Stimulated activated CD4-positive, alpha-beta T cell treated with anti-CD3 and anti-CD28 coated beads, Interleukin-2, amount 100 ng/mL, for 4 hours (primary cell): Measurements from ENCODE around the gene CTRB1.
"Not testable (repeated sequence)": the region's sequence is repeated elsewhere in the genome, so short reads cannot be mapped to it uniquely, and the experiment has no call there.

Experiments used
- DNase-seq: peaks from one replicate; pipeline ENCODE4 v3.0.0-alpha.2; 2020; ENCODE audit warnings: low read depth

Gene CTRB1

DNA sequence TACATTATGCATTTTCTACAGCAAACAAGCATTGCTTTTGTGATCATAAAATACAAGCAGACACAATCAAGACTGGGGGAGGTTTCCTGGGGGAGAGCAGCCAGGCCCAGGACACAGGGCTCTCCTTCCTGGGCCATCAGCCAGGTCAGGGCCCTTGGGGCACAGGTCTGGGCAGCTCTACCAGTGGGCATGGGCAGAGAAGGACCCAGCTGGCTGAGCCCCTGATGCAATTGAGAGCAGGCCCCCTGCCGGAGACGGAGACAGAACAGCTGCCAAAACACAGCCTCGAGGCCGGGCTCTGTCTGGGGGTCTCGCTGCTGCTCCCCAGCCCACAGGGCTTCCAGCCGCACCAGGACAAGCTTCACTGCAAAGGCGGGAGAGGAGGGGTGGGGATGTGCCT lies 21.8 kb downstream of the CTRB1 start:
- DNase-seq: not testable (repeated sequence)

DNA sequence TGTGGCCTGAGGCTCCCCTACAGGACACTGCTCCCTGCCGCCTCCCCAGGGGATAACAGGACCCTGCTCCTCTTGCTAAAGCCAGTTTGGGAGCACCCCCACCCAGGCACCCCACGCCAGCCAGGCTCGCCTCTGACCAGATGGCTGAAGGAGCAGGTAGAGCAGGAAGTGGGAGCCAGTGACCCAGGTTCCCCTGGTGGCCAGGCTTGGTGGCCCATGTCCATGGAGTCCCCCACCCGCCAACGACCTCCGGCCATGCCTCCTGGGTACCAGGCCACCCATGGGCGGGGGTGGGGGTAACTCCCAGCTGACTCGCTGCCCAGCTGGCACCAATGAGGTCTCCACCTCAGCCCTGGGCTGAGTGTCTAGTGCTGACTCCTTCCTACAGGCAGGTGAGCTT lies 22.6 kb downstream of the CTRB1 start:
- no peak for DNase-seq

DNA sequence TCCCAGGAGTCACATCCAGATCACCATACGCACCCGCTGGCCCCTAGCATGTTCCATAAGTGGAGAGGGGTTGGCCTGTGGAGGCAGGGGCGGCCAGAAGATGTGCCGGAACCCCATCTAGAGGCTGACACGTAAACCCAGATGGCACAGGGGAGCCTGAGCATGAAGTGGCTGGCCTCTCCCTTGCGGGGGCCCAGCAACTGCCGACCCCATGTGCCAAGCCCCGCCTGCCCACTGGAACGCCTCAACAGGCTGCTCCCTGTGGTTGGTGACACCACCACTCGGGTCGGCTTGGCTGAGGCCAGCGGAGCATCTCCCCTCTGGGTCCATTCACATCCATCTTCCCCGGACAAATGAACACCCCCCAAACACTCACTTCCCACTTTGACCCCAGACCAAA lies 23.2 kb downstream of the CTRB1 start:
- no peak for DNase-seq

DNA sequence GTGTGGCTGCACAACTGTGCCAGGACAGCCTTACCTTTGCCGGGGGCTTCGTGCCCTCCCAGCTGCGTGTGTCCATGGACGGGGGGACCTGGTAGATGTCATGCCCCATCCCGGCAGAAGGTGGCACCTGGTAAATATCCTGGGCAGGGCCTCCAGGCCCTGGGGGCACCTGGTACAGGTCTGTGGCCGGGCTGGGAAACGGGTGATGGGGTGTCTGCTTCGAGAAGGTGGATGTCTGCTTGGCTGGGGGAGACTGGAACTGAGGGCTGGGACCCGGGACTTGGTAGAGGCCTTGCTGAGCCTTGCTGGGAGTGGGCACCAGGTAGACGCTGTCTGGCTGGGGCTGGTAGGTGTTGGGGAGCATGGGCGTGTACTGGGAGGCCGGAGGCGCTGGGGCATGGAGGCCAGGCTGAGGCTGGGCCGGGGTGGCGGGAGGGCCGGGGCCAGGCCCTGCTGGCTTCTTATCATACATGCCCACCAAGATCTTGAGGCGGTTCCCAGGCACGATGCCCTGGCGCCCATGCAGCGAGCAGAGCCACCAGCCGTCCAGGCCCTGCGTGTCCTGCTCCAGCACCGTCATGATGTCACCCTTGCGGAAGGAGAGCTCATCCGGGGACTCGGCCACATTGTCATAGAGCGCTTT lies 23.8 kb downstream of the CTRB1 start:
- not testable (repeated sequence) for DNase-seq

DNA sequence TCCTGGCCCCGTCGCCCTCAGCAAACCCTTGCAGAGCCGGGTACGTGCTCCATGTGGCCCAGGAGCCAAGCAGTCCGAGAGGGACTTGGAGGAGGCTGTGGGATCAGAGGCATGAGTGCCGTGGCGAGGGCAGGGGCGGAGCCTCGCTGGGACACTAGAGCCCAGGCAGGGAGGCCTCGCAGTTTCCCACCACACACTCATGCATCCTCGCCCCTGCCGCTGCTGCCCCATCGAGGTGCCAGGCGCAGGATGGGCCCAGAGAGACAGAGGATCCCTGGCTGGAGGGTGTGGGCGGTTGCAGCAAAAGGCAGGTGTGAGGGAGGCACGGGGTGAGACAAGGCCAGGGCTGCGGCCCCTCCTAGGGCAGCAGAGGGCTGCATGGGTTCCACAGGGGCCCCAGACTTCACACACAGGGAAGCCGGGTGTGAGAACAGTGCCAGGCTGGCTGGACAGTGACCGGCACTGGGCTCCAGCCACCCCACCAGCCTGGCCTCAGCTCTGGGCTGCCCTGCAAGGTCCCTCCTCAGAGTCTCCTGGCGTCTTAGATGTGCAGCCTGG lies 25.0 kb downstream of the CTRB1 start:
- no peak for DNase-seq

DNA sequence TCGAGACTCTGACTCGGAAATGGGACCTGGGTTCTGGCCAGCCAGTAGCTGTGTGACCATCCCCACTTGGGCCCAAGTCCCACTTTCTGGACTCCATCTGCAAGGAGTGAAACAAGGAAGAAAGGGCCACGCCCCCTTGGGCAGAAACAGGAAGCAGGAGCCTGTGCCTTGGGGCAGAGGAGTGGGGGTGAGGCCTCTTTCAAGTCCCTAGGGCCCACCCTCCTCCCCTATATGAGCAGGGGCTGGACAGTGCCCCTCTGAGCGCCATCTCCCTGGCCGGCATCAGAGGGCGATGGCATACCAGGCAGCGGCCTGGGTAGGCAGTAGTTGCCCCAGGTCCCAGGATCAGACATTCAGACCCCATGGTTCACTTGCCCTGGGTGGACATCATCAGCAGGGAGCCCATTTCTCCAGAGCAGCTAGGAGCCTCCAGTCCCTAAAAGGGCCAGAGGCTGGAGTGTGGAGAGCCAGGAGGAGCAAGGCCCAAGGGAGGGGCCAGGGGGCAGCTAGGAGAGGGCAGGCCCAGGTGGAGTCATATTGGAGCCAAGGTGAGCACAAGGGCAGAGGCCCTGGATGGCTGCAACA lies 25.5 kb downstream of the CTRB1 start:
- no peak for DNase-seq

DNA sequence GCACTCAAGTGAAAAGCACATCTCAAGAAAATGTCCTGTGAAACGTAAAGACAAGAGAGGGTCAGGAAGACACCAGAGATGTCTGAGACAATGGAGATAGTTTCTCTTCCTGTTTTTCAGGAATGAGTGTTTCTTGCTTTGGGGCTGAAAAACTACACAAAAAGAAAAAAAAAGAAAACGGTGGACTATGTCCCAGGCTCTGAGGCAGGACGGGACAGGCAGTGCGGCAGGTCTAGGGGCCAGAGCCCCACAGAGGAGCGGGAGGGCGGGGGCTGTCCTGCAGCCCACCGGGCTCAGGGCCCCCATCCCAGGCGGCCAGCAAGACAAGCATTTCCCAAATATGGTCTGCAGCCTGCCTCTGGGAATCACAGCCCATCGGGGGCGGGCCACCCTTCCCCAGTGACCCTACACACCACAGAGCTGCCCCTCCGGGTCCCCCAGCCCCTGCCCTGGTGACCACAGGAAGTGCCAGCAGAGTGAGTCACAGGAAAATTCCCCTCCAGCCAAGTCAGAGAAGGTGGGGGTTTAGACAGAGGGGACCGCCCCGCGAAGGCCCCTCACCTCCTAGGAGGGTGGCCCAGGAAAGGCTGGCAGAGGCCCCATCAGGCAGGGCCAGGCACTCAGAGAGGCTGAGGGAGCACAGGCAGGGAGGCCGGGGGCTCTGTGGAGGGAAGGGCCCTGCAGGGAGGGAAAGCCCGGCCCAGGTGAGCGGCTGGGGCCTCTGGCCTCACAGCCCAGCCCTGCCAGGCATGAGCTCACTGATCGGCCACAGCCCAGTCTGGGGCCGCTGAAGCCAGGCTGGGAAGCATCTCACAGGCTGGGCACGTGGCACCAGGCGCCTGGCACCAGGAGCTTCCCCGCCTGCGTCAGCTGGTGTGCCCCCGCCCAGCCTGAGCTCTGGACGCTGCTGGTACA lies 26.3 kb downstream of the CTRB1 start:
- DNase-seq: no peak

DNA sequence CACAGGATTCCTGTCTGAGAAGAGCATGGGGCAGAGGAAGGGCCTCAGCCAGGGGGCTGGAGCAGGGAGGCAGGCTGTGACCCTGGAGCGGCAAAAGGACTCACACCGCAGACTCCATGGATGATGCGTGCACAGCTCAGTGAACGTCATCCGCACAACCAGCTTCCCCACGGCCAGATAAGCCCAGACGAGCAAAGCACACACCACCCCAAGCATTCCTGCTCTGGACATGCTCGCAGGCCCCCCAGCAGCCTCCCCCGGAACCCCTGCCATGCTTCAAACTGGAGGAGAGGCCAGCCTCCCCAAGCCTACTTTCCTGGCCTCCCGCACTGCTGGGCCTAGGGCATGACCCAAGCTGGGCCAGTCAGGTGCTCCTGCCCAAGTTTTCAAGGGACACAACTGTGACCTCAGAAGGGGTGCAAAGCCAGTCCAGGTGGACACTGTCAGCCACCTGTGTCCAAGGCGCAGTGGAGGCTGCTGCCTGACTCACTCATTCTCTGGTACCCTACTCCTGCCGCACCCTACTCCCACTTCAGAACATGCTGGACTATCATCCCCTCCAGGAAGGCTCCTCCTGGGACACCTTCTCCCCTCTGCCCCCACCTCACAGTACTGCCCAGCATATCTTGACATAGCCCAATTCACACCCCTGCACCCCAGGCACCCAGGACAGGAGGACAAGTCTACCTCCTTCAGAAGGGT lies 27.9 kb downstream of the CTRB1 start:
- no peak for DNase-seq

DNA sequence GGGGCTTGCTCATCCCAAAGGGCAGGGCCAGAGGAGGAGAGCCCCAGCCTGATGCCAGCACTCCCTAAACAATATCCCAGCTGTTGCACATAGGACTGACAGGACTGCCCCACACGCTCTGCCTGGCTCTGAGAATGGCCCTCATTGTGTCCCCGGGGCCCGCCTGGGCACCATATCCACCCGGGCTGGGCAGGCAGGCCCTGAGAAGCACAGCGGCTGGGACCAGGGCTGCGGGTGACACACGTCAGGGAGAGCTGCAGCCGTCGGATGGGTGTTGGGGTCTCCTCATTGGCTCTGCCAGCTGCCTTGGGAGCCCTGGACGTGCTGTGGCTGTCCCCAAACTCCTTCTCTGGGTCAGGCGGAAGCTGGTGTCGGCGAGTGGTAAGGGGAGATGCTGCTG lies 28.5 kb downstream of the CTRB1 start:
- DNase-seq: no peak

DNA sequence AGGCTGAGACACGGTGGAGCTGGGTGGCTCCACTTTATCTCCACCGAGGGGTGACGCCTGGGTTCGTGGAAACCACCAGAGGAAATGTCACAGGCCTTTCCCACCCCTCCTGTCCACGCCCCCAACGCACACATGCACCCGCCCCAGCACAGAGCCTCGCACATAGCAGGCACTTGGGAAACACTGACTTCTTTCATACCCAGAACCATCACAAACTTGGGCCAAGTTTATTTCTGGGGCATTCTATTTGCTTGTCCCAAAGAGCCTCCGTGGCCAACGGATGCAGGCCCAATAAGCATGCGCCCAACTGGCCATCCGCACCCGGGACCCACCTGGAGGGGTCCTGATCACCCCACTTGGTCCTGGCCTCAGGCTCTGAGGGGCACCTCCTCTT lies 29.4 kb downstream of the CTRB1 start:
- DNase-seq: no peak

DNA sequence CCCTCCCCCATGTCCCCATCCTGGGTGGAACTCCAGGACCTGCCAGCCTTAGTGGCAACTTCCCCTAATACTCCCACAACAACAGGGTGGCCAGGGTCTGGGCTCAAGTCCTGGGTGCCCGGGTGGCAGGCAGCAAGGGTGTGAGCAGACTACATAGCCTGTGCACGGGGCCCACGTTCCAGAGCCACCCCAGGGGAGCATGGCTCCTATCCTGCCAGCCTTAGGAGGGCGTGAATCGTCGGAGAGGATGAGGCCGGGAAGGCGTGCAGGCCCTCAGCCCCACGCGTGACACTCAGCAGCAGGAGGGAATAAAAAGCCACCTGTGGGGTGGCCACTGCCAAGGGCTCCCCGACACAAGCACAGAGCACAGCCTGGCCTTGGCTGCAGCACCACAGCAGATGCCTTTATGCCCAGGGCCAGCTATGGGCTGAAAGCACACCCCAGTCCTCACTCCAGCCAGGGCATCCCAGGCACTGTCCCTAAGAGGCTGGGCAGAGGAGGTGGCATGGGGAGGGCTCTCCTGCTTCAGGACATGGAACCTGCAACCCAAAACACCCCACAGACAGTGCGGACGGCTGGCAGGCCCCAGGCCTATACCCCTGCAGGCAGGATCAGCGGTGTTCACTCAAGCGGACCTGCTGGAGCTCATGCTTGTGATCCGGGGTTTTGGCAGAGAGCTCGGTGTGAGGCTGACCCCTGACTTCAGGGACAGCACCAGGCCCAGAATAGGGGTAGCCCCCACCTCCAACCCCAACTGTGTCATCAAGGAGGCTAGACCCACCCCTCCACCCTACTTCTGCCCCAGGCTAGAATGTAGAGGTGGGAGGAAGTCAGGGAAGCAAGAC lies 30.0 kb downstream of the CTRB1 start:
- DNase-seq: no peak

DNA sequence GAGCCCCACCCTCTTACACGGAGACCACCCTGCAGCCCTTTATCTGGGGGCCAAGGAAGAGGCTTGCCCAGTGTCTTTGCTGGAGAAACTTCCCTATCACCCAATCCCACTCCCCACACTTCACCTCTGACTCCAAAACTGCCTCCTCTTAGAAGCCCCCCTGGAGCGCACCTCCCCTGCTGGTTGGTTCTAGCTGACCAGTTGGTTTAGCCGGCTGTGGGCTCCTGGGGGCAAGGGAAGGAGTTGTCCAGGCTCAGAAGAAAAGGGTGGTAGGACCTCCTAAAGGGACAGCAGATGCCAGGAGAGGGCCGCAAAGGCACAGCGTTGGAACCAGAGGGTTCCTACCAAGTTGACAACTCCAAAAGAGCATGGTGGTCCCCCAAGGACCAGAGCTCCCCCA lies 30.7 kb downstream of the CTRB1 start:
- DNase-seq: no peak

DNA sequence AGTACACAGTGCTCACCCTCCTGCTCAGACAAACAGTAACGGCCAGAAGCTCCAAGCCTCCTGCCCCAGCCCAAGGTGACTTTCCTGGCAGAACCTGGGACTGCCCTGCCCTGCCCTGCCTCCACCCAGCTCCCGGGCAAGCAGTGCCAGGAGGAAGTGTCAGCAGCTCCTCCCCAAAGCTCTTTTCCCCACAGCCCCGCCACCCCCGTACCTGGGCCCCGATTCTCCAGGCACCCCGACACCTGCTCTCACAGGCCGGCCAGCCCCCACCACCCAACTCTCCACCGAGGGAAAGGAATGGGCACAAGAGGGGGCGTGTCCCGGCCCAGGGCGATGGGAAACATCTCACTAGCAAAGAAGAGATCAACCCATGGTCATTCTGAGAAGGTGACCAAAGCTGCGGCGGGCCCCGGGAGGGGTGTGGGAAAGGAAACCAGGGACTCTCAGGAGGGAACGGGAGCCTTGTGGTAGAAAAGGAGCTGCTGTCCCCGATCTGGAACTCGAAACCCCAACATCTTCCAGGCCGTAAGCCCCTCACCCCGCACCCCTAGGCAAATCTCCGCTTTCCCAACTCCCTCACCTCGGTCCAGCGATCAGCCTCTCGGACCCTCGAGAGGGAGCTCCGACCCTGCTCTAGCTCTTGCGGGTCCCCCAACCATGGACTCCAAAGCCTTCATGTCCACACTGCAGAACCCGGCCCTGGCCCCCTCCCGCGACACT lies 31.5 kb downstream of the CTRB1 start:
- DNase-seq: no peak

DNA sequence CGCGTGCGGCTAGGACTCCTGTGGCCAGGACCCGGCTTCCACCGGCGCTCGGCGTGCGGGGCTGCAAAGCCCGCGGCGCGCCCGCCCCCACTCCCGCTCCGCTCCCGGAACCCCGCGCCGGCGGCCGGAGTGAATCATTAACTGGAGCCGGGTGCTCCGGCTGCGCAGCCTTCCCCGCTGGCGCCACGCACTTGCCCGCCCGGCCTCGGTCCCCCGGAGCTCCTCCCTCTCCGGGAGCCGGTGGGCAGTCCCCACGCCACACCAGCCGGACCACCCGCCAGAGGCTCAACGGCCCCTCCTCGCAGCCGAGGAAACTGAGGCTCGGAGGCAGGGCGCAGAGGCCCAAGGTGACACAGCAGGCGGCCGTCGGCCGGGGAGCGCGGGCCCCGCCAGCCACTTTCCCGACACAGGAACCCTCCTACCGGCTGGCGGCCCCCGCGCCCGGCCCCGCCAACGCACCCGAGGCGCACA lies 32.1 kb downstream of the CTRB1 start:
- no peak for DNase-seq

DNA sequence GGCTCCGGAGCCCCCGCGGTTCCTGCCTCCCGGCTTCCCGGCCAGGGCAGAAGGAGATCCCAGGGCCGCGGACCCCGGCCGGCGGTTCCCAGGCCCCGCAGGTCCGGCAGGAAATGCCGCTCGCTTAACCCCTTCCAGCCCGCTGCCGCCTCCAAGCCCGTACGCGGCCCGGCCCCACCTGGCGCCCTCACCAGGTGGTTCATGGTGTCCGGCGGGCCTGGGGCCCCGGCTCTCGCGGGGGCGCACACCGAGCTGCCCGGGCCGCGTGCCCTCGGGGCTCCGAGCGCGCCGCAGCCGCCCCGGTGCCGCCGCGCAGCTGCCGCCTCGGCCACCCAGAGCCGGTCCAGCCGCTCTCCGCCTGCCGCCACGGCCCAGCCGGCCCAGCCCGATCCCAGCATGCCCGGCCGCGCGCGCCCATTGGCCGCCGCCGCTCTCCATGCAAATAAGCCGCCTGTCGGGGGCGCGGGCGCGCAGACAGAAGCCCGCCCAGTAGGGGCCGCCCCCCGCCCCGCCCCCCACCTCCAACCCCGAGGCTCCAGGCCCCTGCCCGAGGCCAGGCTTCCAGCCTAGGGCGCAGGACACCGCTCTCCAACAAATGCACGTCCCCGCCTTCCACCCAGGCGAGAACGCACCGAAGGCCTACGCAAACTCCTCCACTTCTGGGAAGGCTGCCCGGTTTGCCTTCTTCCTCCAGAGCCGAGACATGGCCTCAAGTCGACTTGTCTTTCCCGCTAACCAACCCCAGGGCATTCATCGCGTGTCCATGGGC lies 32.7 kb downstream of the CTRB1 start, which contains the start of gene BCAR1:
TSS of gene BCAR1 (minus strand) at position 345 of the 769 bp plus-strand sequence. CDS start at position 203, 142 bp downstream.
- no peak for DNase-seq

DNA sequence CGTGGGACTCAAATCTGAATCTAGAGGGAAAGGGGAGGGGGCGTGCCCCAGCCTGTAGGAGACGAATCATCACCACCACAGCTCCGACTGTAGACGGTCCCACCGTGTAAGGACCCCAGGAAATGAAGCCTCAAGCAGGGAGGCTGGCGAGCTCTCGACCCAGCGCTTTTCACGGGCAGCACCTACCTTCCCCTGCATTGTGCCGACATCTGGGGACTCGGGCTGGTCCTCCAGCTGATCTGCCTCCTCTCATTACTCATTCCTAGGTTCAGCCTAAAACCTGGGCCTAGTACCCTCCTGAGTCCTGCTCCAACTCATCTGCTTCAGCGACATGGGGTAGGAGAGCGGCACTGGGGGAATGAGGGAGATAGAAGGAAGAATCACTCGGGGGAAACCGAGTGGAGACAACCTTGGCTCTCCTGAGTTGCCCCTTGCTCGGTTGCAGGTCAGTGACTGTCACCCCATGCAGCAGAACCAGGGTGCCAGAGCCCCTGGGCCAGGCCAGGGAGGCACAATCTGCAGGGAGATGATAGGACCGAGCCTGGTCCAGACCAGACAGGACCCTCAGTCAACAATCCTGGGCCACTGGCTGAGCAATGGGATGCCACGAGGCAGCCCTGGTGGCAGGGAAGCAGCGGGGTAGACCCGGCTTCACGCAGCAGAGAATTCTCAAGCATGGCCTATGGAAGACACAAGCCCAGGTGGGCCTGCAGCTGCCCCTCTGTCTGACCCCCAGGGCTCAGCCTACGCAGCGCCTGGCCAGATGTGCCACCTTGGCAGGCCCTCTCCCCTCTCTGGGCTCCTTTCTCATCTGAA lies 33.5 kb downstream of the CTRB1 start:
- DNase-seq: no peak

DNA sequence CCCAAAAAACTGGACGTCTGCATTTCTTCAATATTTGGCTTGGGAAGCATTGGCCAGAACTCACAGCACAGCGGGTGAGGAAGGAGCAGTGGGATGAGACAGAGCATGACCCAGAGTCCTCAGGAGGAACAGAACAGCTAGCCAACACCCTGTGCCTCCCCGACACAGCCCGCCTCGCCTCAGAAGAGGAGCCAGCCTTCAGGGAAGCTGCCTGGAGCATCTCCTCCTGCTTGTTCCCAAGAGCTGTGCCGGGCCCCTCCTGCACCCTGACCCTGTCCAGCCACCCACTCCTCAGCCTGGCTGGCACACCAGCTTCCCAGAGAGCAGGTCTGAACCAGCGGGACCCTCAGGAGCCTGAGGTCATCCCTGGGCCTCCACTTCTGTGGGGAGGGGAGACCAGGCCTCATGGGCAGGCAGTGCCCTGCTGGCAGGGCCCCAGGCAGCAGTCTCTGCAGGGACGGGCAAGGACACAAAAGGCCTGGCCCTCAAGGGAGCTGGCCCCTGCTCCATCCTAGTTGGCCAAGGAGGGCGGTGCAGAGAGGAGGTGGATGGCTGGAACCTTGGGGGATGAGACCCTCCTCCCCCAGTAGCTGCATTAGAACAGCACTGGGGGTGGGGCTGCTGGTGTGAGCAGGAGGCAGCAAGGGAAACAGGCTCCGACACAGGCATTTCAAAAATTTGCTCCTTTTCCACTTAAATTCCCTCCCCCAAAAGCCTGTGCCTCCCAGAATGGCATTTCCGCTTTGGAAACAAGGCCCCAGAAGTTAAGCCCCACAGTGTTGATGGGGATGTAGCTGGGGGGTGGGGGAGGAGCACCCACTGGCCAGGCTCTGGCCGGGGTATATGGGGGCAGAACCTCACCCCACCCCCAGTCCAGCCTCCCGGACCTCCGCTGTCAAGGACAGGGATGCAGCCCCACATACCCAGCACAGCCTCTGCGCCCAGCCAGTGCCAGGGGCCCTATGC lies 34.4 kb downstream of the CTRB1 start:
- no peak for DNase-seq
